Renal pelvis (tissue), 12 donors: ENCODE results near the gene IL18BP. TPM values are rescaled to one million over a fixed set of nuclear protein-coding genes. Genes with fewer than 3 reads are reported as not detected.

ENCODE experiments used
- DNase-seq: peaks from one replicate; pipeline ENCODE4 v3.0.0-alpha.2; 2013
- long read RNA-seq, 16 experiments: transcript quantifications; one replicate each; lab custom pipeline, GENCODE V29; 2026
- polyA plus RNA-seq, 3 donors: library from polyadenylated mRNA; unstranded; fragments of 120-200 nt; gene quantifications; one replicate each; pipeline ENCODE4 v1.2.1, GENCODE V29; 2013; ENCODE audit not compliant: insufficient read length in 3 of 3

IL18BP gene
- 10 to 100 TPM in 2 of 3 donors, 1 to 10 TPM in 1; 8.1 to 16.5 (median 11.6) TPM for polyA plus RNA-seq
- long read RNA-seq, donor 1, partial matches to known transcripts, result 0 of 1 reads
- long read RNA-seq, donor 1, other reads (novel, unspliced or antisense), result 0 of 1 reads
- long read RNA-seq, donor 2, full-length matches to known transcripts, result 3 of 186 reads
- long read RNA-seq, donor 2, partial matches to known transcripts, result 183 of 186 reads
- long read RNA-seq, donor 2, other reads (novel, unspliced or antisense), result 0 of 186 reads
- long read RNA-seq, donor 3, partial matches to known transcripts, result 0 of 1 reads
- long read RNA-seq, donor 3, other reads (novel, unspliced or antisense), result 0 of 1 reads
- long read RNA-seq, donor 4, full-length matches to known transcripts, result 1 of 1 reads
- long read RNA-seq, donor 4, partial matches to known transcripts, result 0 of 1 reads
- long read RNA-seq, donor 4, other reads (novel, unspliced or antisense), result 0 of 1 reads
- long read RNA-seq, donor 5, result 0 reads
- long read RNA-seq, donor 6, partial matches to known transcripts, result 0 of 8 reads
- long read RNA-seq, donor 6, other reads (novel, unspliced or antisense), result 5 of 8 reads
- long read RNA-seq, donor 7, partial matches to known transcripts, result 0 of 4 reads
- long read RNA-seq, donor 7, other reads (novel, unspliced or antisense), result 0 of 4 reads
- long read RNA-seq, donor 8, partial matches to known transcripts, result 126 of 132 reads
- long read RNA-seq, donor 8, other reads (novel, unspliced or antisense), result 6 of 132 reads
- long read RNA-seq, donor 9, partial matches to known transcripts, result 0 of 1 reads
- long read RNA-seq, donor 9, other reads (novel, unspliced or antisense), result 0 of 1 reads
- long read RNA-seq, donor 10, partial matches to known transcripts, result 335 of 349 reads
- long read RNA-seq, donor 10, other reads (novel, unspliced or antisense), result 14 of 349 reads
- long read RNA-seq, donor 11, result 0 reads
- long read RNA-seq, donor 12, result 0 reads
- long read RNA-seq, donor 13, full-length matches to known transcripts, result 2 of 2 reads
- long read RNA-seq, donor 13, partial matches to known transcripts, result 0 of 2 reads
- long read RNA-seq, donor 13, other reads (novel, unspliced or antisense), result 0 of 2 reads
- long read RNA-seq, donor 14, result 0 reads
- long read RNA-seq, donor 15, partial matches to known transcripts, result 181 of 230 reads
- long read RNA-seq, donor 15, other reads (novel, unspliced or antisense), result 48 of 230 reads
- long read RNA-seq, donor 16, full-length matches to known transcripts, result 2 of 182 reads
- long read RNA-seq, donor 16, partial matches to known transcripts, result 167 of 182 reads
- long read RNA-seq, donor 16, other reads (novel, unspliced or antisense), result 13 of 182 reads

GRCh38 chr11:71998649-71999310, at the start of gene IL18BP:
Gene IL18BP (plus strand): TSS chr11:71998909. CDS start chr11:71999985, 1,076 bp downstream.
- no peak for DNase-seq

- DNase-seq, result no peak
Measured at GRCh38 chr11:71949034-71949433, 49.7 kb upstream of the IL18BP start.

GRCh38 chr11:71951741-71952310, 46.9 kb upstream of the IL18BP start:
- DNase-seq, result no peak

GRCh38 chr11:71955898-71956456, 42.7 kb upstream of the IL18BP start:
- no peak for DNase-seq

GRCh38 chr11:71962428-71963038, 36.2 kb upstream of the IL18BP start:
- DNase-seq, result no peak

- no peak for DNase-seq
Measured at GRCh38 chr11:71963468-71963867, 35.2 kb upstream of the IL18BP start.

- no peak for DNase-seq
Measured at GRCh38 chr11:71964641-71965040, 34.1 kb upstream of the IL18BP start.

GRCh38 chr11:71971680-71972079, 27.0 kb upstream of the IL18BP start:
- DNase-seq, result no peak

GRCh38 chr11:71976551-71976950, 22.2 kb upstream of the IL18BP start:
- no peak for DNase-seq

- DNase-seq, result no peak
Measured at GRCh38 chr11:71977090-71977489, 21.6 kb upstream of the IL18BP start.

GRCh38 chr11:71977743-71978418, 20.8 kb upstream of the IL18BP start:
- peak; percentile 43 for DNase-seq

- no peak for DNase-seq
Measured at GRCh38 chr11:71979094-71979493, 19.6 kb upstream of the IL18BP start.

GRCh38 chr11:71979602-71980001, 19.1 kb upstream of the IL18BP start:
- DNase-seq, result no peak

- DNase-seq, result no peak
Measured at GRCh38 chr11:71986131-71986530, 12.6 kb upstream of the IL18BP start.

- no peak for DNase-seq
Measured at GRCh38 chr11:71987521-71987920, 11.2 kb upstream of the IL18BP start.

GRCh38 chr11:71988050-71988449, 10.7 kb upstream of the IL18BP start:
- no peak for DNase-seq

GRCh38 chr11:71990701-71991100, 8.0 kb upstream of the IL18BP start:
- DNase-seq, result no peak

- no peak for DNase-seq
Measured at GRCh38 chr11:71991494-71991893, 7.2 kb upstream of the IL18BP start.

- no peak for DNase-seq
Measured at GRCh38 chr11:71992136-71992730, 6.5 kb upstream of the IL18BP start.
